GM12874 (cell line): ENCODE measurements around the gene EML6.

ENCODE experiments used
- CTCF ChIP-seq: IDR thresholded peaks from 2 replicates; pipeline ENCODE4 v1.5.1; 2011; ENCODE audit warnings: low read depth, mild to moderate bottlenecking, control low read depth, low read length, moderate library complexity; ENCODE audit not compliant: insufficient read depth

The EML6 gene

GRCh38 chr2:54709336-54709809 is 14.1 kb upstream of the EML6 start:
- TF ChIP-seq CTCF = no peak

- TF ChIP-seq CTCF = no peak
These were observed 13.2 kb upstream of the EML6 start for GRCh38 chr2:54710216-54710615.

- no peak for TF ChIP-seq CTCF
These were observed 10.9 kb upstream of the EML6 start for GRCh38 chr2:54712516-54712915.

- no peak for TF ChIP-seq CTCF
These were observed 8.5 kb upstream of the EML6 start for GRCh38 chr2:54714996-54715395.

GRCh38 chr2:54716375-54716774 is 7.1 kb upstream of the EML6 start:
- TF ChIP-seq CTCF = no peak

- TF ChIP-seq CTCF = no peak
These were observed 2.9 kb upstream of the EML6 start for GRCh38 chr2:54720563-54720962.

GRCh38 chr2:54722641-54723040 is 821 bp upstream of the EML6 start:
- no peak for TF ChIP-seq CTCF
